IMR-90 (cell line): ENCODE data around the gene ITIH6. TPM values are rescaled to one million over a fixed set of nuclear protein-coding genes. Genes with fewer than 3 reads are reported as not detected.

Source experiments
- ATAC-seq: fragments of 200-7000 bp; cut with Tn5 transposase; 2 replicates; pipeline ENCODE4 v1.9.1; 2020; ENCODE audit warnings: low read depth, mild to moderate bottlenecking, moderate library complexity
- BruUV-seq: library from RNA; stranded (reverse); fragments of 400-500 nt; replicated peaks from 2 replicates; lab custom pipeline; 2021; lab: Mats Ljungman, UMichigan
- CTCF ChIA-PET: fragments of 300-600 bp; formaldehyde crosslinking; extraction: SDS; loops from one replicate; lab custom pipeline; 2021; ENCODE audit warnings: antibody characterized with exemption; lab: Yijun Ruan, JAX
- POLR2A ChIA-PET: fragments of 300-600 bp; sonication (Branson Sonifier 250); formaldehyde crosslinking; loops from one replicate; lab custom pipeline; 2022; ENCODE audit warnings: antibody characterized with exemption; ENCODE audit not compliant: unreplicated experiment; lab: Charles Lee
- DNase-seq: peaks from one replicate; pipeline ENCODE4 v3.0.0; 2013
- H2AFZ ChIP-seq: replicated peaks from 2 replicates; pipeline ENCODE3; 2013; ENCODE audit warnings: low read length, mild to moderate bottlenecking; ENCODE audit not compliant: poor library complexity
- H2AK5ac ChIP-seq: 2 replicates; pipeline ENCODE4 v1.6.1; 2013; ENCODE audit warnings: low read depth, low read length, inconsistent platforms
- H2AK9ac ChIP-seq: replicated peaks from 2 replicates; pipeline ENCODE3; 2013; ENCODE audit warnings: mild to moderate bottlenecking, low read depth, low read length, moderate library complexity; ENCODE audit not compliant: poor library complexity
- H2BK120ac ChIP-seq: 2 replicates; pipeline ENCODE4 v1.6.1; 2013; ENCODE audit warnings: low read depth, low read length, inconsistent platforms
- H2BK15ac ChIP-seq: 3 replicates; pipeline ENCODE4 v1.6.1; 2013; ENCODE audit warnings: low read depth, low read length, inconsistent platforms
- H2BK20ac ChIP-seq: 2 replicates; pipeline ENCODE4 v1.6.1; 2013; ENCODE audit warnings: low read depth, mild to moderate bottlenecking, inconsistent platforms, low read length, moderate library complexity
- H2BK5ac ChIP-seq: 2 replicates; pipeline ENCODE4 v1.6.1; 2013; ENCODE audit warnings: mild to moderate bottlenecking, low read depth, low read length, inconsistent platforms; ENCODE audit not compliant: poor library complexity, severe bottlenecking
- H3K14ac ChIP-seq: replicated peaks from 2 replicates; pipeline ENCODE4 v1.6.1; 2013; ENCODE audit warnings: low read depth, low read length, inconsistent platforms
- H3K18ac ChIP-seq: 2 replicates; pipeline ENCODE4 v1.6.1; 2013; ENCODE audit warnings: low read depth, low read length, control low read depth
- H3K23ac ChIP-seq: 2 replicates; pipeline ENCODE4 v1.6.1; 2013; ENCODE audit warnings: low read depth, low read length, inconsistent platforms
- H3K27ac ChIP-seq: 2 replicates; pipeline ENCODE4 v1.5.1; 2013; ENCODE audit warnings: mild to moderate bottlenecking, control low read depth, low read length; ENCODE audit not compliant: insufficient read depth
- H3K27me3 ChIP-seq: 2 replicates; pipeline ENCODE4 v1.6.1; 2013; ENCODE audit warnings: low read length; ENCODE audit not compliant: control insufficient read depth, insufficient read depth
- H3K36me3 ChIP-seq: 2 replicates; pipeline ENCODE4 v1.6.1; 2013; ENCODE audit warnings: low read length, mixed read lengths; ENCODE audit not compliant: control insufficient read depth, insufficient read depth
- H3K4ac ChIP-seq: 2 replicates; pipeline ENCODE4 v1.6.1; 2013; ENCODE audit warnings: low read depth, low read length, inconsistent platforms
- H3K4me1 ChIP-seq: 2 replicates; pipeline ENCODE4 v1.6.1; 2013; ENCODE audit warnings: low read length, mixed read lengths; ENCODE audit not compliant: control insufficient read depth, insufficient read depth
- H3K4me2 ChIP-seq: 2 replicates; pipeline ENCODE4 v1.6.1; 2013; ENCODE audit warnings: low read depth, mild to moderate bottlenecking, control low read depth, low read length, moderate library complexity
- H3K4me3 ChIP-seq: 2 replicates; pipeline ENCODE4 v1.5.1; 2013; ENCODE audit warnings: low read depth, mild to moderate bottlenecking, control low read depth, low read length, moderate library complexity; ENCODE audit not compliant: insufficient read depth
- H3K56ac ChIP-seq: 2 replicates; pipeline ENCODE4 v1.6.1; 2013; ENCODE audit warnings: low read length, inconsistent platforms; ENCODE audit not compliant: insufficient read depth; ENCODE audit errors: extremely low read depth
- H3K79me1 ChIP-seq, 2 experiments: 2 replicates each; pipeline ENCODE4 v1.6.1; 2013; ENCODE audit warnings: low read length in 2 of 2, inconsistent platforms in 1 of 2, low read depth in 1 of 2
- H3K9ac ChIP-seq: 2 replicates; pipeline ENCODE4 v1.6.1; 2013; ENCODE audit warnings: low read depth, low read length, control low read depth
- H3K9me1 ChIP-seq: 2 replicates; pipeline ENCODE4 v1.6.1; 2013; ENCODE audit warnings: low read length, inconsistent platforms; ENCODE audit not compliant: insufficient read depth
- H3K9me3 ChIP-seq: 2 replicates; pipeline ENCODE4 v1.6.1; 2013; ENCODE audit warnings: low read length; ENCODE audit not compliant: control insufficient read depth, insufficient read depth
- H4K20me1 ChIP-seq: 2 replicates; pipeline ENCODE4 v1.6.1; 2013; ENCODE audit warnings: low read length, inconsistent platforms; ENCODE audit not compliant: insufficient read depth
- H4K5ac ChIP-seq: 2 replicates; pipeline ENCODE4 v1.6.1; 2013; ENCODE audit warnings: mild to moderate bottlenecking, low read depth, low read length, control low read depth
- H4K8ac ChIP-seq, 2 experiments: 2 replicates each; pipeline ENCODE4 v1.6.1; 2013; ENCODE audit warnings: low read depth in 2 of 2, low read length in 2 of 2, control low read depth in 1 of 2, inconsistent platforms in 1 of 2
- H4K91ac ChIP-seq: 2 replicates; pipeline ENCODE4 v1.6.1; 2013; ENCODE audit warnings: low read depth, low read length, inconsistent platforms; ENCODE audit not compliant: insufficient read depth
- CEBPB ChIP-seq: IDR thresholded peaks from 2 replicates; pipeline ENCODE4 v1.6.1; 2012; ENCODE audit warnings: low read depth, low read length, improper control_type of control experiment
- POLR2A ChIP-seq: IDR thresholded peaks from 2 replicates; pipeline ENCODE4 v1.6.1; 2012; ENCODE audit warnings: mild to moderate bottlenecking, low read depth, low read length
- RAD21 ChIP-seq: IDR thresholded peaks from 2 replicates; pipeline ENCODE4 v1.6.1; 2012; ENCODE audit warnings: low read length, improper control_type of control experiment
- RCOR1 ChIP-seq: IDR thresholded peaks from 2 replicates; pipeline ENCODE4 v1.6.1; 2012; ENCODE audit warnings: mild to moderate bottlenecking, low read length, improper control_type of control experiment; ENCODE audit not compliant: insufficient replicate concordance
- RFX5 ChIP-seq: IDR thresholded peaks from 2 replicates; pipeline ENCODE4 v1.8.0; 2012; ENCODE audit warnings: low read depth, mild to moderate bottlenecking, low read length, moderate library complexity
- SMC3 ChIP-seq: fragments of 150-350 bp; IDR thresholded peaks from 2 replicates; pipeline ENCODE4 v1.6.1; 2016; ENCODE audit warnings: low read depth, mild to moderate bottlenecking, antibody characterized with exemption, low read length, moderate library complexity
- WGBS, 2 experiments: methylation state at CpG; one replicate each; pipeline versions ENCODE4 v1.1.5 to v1.1.7; 2013; ENCODE audit warnings: missing lambda C conversion rate in 2 of 2; ENCODE audit not compliant: insufficient read length in 1 of 2; ENCODE audit errors: extremely low coverage in 2 of 2; 5-methylcytosine and 5-hydroxymethylcytosine counted together
- dilution Hi-C: fragments of 300-500 bp; cut with HindIII; formaldehyde crosslinking; loops from one replicate; pipeline ENCODE4 v1.14.3; 2018; ENCODE audit warnings: low sequenced_read_pairs; ENCODE audit not compliant: unreplicated experiment
- in situ Hi-C: fragments of 300-500 bp; cut with MboI; formaldehyde crosslinking; loops from 3 replicates; pipeline ENCODE4 v1.14.3; 2019; ENCODE audit warnings: low sequenced_read_pairs, inconsistent platforms, mixed read lengths
- intact Hi-C: fragments of 100-400 bp; cut with micrococcal nuclease; formaldehyde crosslinking; loops from 2 replicates; pipeline ENCODE4 v1.10.0; 2022
- polyA plus RNA-seq, 3 experiments: library from polyadenylated mRNA; depleted of rRNA; stranded (reverse); fragments of >200 nt; gene quantifications; 2 replicates each; pipeline ENCODE4 v1.2.3, GENCODE V29; 2012; ENCODE audit warnings: low replicate concordance in 1 of 3
- total RNA-seq: library from RNA; depleted of rRNA; stranded (reverse); fragments of >200 nt; gene quantifications from 2 replicates; pipeline ENCODE4 v1.2.3, GENCODE V29; 2012
- TF ChIP-seq, protein P1 (sequence below): fragments of 150-350 bp; IDR thresholded peaks from 2 replicates; pipeline ENCODE4 v1.6.1; 2016; ENCODE audit warnings: low read depth, mild to moderate bottlenecking, low read length, moderate library complexity, borderline replicate concordance
- TF ChIP-seq, protein P2 (sequence below): fragments of 150-350 bp; IDR thresholded peaks from 2 replicates; pipeline ENCODE4 v1.6.1; 2017; ENCODE audit warnings: mild to moderate bottlenecking, antibody characterized with exemption, low read length, low read depth

ITIH6 gene
- total and polyA plus RNA-seq, 2 of the 4 experiments (the other 2 are of a cell fraction) = not detected

DNA sequence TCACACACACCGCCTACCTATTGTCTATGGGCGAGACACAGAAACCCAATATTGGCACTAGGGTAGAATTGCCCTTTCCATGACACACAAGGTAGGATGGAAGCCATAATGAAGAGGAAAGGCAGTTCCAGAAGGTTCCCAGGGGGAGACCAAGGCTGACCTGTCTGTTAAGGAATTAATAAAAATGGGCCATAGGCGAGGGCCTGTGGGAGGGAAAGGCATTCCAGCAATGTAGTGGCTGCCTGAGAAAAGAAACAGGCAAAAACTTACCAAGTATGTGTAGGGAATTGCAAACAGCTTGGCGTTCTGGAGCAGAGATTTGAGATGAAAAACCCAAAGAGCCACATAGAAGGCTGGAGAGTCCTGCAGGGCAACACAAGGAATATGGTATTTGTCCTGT, 28.5 kb upstream of the ITIH6 start:
- DNase-seq = no peak
- no peak overlapping the region for H3K4me2 ChIP-seq
- POLR2A ChIA-PET = no interaction called here
- H2BK20ac ChIP-seq = no peak overlapping the region
- H3K4me3 ChIP-seq = no peak overlapping the region
- H3K27me3 ChIP-seq = no peaks in the 10 kb centered on the region
- no peak overlapping the region for H3K27ac ChIP-seq
- no peak overlapping the region for H2BK15ac ChIP-seq
- dilution Hi-C loops (no loop called here), intact Hi-C loops (no loop called here), in situ Hi-C loops (no loop called here)
- no peaks in the 10 kb centered on the region for H4K20me1 ChIP-seq
- no peak overlapping the region for H3K56ac ChIP-seq
- H3K4ac ChIP-seq = no peak overlapping the region
- H3K79me1 ChIP-seq = no peaks in the 10 kb centered on the region
- H3K14ac ChIP-seq = no peak overlapping the region
- no peaks in the 10 kb centered on the region for H3K4me1 ChIP-seq
- no peak overlapping the region for H4K5ac ChIP-seq
- no peak overlapping the region for H2BK5ac ChIP-seq
- no peak overlapping the region for H2AK5ac ChIP-seq
- no peaks in the 10 kb centered on the region; the same call in 1 of the 2 replicates for H3K9me1 ChIP-seq
- CTCF ChIA-PET = no interaction called here
- H3K9me3 ChIP-seq = no peaks in the 10 kb centered on the region; the same call in 1 of the 2 replicates
- peak; percentile 51 for ATAC-seq
- H4K91ac ChIP-seq = no peak overlapping the region
- H3K23ac ChIP-seq = no peak overlapping the region
- no peak overlapping the region for H4K8ac ChIP-seq
- BruUV-seq = no TSS peak
- no peak overlapping the region for H3K18ac ChIP-seq
- 22% methylated on average over 1 of the region's 4 CpGs; no CpG with 5 or more reads in 1 of the 2 experiments for WGBS, 2 experiments
- no peak overlapping the region for H2AFZ ChIP-seq
- no peak for TF ChIP-seq SMC3
- TF ChIP-seq, protein P1, sequence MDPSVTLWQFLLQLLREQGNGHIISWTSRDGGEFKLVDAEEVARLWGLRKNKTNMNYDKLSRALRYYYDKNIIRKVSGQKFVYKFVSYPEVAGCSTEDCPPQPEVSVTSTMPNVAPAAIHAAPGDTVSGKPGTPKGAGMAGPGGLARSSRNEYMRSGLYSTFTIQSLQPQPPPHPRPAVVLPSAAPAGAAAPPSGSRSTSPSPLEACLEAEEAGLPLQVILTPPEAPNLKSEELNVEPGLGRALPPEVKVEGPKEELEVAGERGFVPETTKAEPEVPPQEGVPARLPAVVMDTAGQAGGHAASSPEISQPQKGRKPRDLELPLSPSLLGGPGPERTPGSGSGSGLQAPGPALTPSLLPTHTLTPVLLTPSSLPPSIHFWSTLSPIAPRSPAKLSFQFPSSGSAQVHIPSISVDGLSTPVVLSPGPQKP = no peak
- no peak for TF ChIP-seq RCOR1
- no peak for TF ChIP-seq RFX5
- no peak for TF ChIP-seq CEBPB
- TF ChIP-seq, protein P2, sequence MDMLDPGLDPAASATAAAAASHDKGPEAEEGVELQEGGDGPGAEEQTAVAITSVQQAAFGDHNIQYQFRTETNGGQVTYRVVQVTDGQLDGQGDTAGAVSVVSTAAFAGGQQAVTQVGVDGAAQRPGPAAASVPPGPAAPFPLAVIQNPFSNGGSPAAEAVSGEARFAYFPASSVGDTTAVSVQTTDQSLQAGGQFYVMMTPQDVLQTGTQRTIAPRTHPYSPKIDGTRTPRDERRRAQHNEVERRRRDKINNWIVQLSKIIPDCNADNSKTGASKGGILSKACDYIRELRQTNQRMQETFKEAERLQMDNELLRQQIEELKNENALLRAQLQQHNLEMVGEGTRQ = no peak
- no peak for TF ChIP-seq POLR2A
- no peak for TF ChIP-seq RAD21
- H3K36me3 ChIP-seq = no peaks in the 10 kb centered on the region
- H3K9ac ChIP-seq = no peak overlapping the region
- no peak overlapping the region for H2BK120ac ChIP-seq
- H2AK9ac ChIP-seq = no peak overlapping the region
